Chondrocyte (in vitro differentiated cells): Measurements from ENCODE around the gene TRIP12. TPM values are rescaled to one million over a fixed set of nuclear protein-coding genes. Genes with fewer than 3 reads are reported as not detected.

Source experiments
- DNase-seq: peaks from one replicate; pipeline ENCODE4 v3.0.0; 2021; ENCODE audit warnings: mixed read lengths, low spot score
- H3K27ac Mint-ChIP-seq: one replicate; pipeline ENCODE4 v1.8.0; 2021; ENCODE audit warnings: mild to moderate bottlenecking, moderate library complexity, mixed read lengths; ENCODE audit not compliant: unreplicated experiment
- H3K27me3 Mint-ChIP-seq: 2 replicates; pipeline ENCODE4 v1.8.0; 2021; ENCODE audit warnings: low read depth, mixed read lengths
- H3K36me3 Mint-ChIP-seq: 2 replicates; pipeline ENCODE4 v1.8.0; 2021; ENCODE audit warnings: low read depth, mixed read lengths
- H3K4me1 Mint-ChIP-seq: 2 replicates; pipeline ENCODE4 v1.8.0; 2021; ENCODE audit warnings: low read depth, mild to moderate bottlenecking, mixed read lengths
- H3K4me3 Mint-ChIP-seq: one replicate; pipeline ENCODE4 v1.8.0; 2021; ENCODE audit warnings: mild to moderate bottlenecking, moderate library complexity, mixed read lengths; ENCODE audit not compliant: unreplicated experiment
- H3K9me3 Mint-ChIP-seq: 2 replicates; pipeline ENCODE4 v1.8.0; 2021; ENCODE audit warnings: low read depth, mixed read lengths
- CTCF ChIP-seq: fragments of 200-600 bp; sonication (generic); IDR thresholded peaks from 2 replicates; pipeline ENCODE4 v1.5.0; 2021; ENCODE audit warnings: antibody characterized with exemption, mild to moderate bottlenecking, moderate library complexity
- total RNA-seq: library from RNA; stranded (reverse); gene quantifications from 3 replicates; pipeline ENCODE4 v1.2.1, GENCODE V29; 2021

Gene TRIP12
- total RNA-seq, 1 donor from 2014 or later, result 223 TPM

- Mint-ChIP-seq H3K27ac (peak overlapping the region; percentile 57), H3K36me3 (no peaks in the 10 kb centered on the region), H3K4me3 (no peak overlapping the region), H3K4me1 (peaks cover 49% of the 10 kb centered on the region), H3K27me3 (no peaks in the 10 kb centered on the region), H3K9me3 (no peaks in the 10 kb centered on the region)
- no peak for TF ChIP-seq CTCF
- DNase-seq, result no peak
Measured at GRCh38 chr2:229899604-229900003, 22.2 kb downstream of the TRIP12 start.

- no peaks in the 10 kb centered on the region for H3K9me3 Mint-ChIP-seq
- H3K36me3 Mint-ChIP-seq, result no peaks in the 10 kb centered on the region
- no peak overlapping the region for H3K27ac Mint-ChIP-seq
- no peak for DNase-seq
- no peak overlapping the region for H3K4me3 Mint-ChIP-seq
- H3K27me3 Mint-ChIP-seq, result no peaks in the 10 kb centered on the region
- H3K4me1 Mint-ChIP-seq, result peaks cover 48% of the 10 kb centered on the region
- no peak for TF ChIP-seq CTCF
Measured at GRCh38 chr2:229896857-229897256, 25.0 kb downstream of the TRIP12 start.

GRCh38 chr2:229889023-229889422 lies 32.8 kb downstream of the TRIP12 start:
- peaks cover 2% of the 10 kb centered on the region for H3K36me3 Mint-ChIP-seq
- H3K4me1 Mint-ChIP-seq, result peaks cover 18% of the 10 kb centered on the region
- H3K27ac Mint-ChIP-seq, result no peak overlapping the region
- H3K27me3 Mint-ChIP-seq, result no peaks in the 10 kb centered on the region
- DNase-seq, result no peak
- no peak overlapping the region for H3K4me3 Mint-ChIP-seq
- TF ChIP-seq CTCF, result no peak
- no peaks in the 10 kb centered on the region for H3K9me3 Mint-ChIP-seq

GRCh38 chr2:229888031-229888430 lies 33.8 kb downstream of the TRIP12 start:
- DNase-seq, result no peak
- Mint-ChIP-seq H3K4me1 (peaks cover 14% of the 10 kb centered on the region), H3K9me3 (no peaks in the 10 kb centered on the region), H3K27ac (no peak overlapping the region), H3K4me3 (no peak overlapping the region), H3K27me3 (no peaks in the 10 kb centered on the region), H3K36me3 (peaks cover 2% of the 10 kb centered on the region)
- TF ChIP-seq CTCF, result no peak

- Mint-ChIP-seq H3K4me1 (peaks cover 16% of the 10 kb centered on the region), H3K36me3 (peaks cover 2% of the 10 kb centered on the region), H3K4me3 (no peak overlapping the region), H3K9me3 (no peaks in the 10 kb centered on the region), H3K27ac (no peak overlapping the region), H3K27me3 (no peaks in the 10 kb centered on the region)
- TF ChIP-seq CTCF, result no peak
- DNase-seq, result no peak
Measured at GRCh38 chr2:229887441-229887840, 34.4 kb downstream of the TRIP12 start.
